Loucy (cell line): Measurements from ENCODE around the gene FLOT2.

Source experiments
- EZH2phosphoT487 ChIP-seq: fragments of 200-600 bp; IDR thresholded peaks from 2 replicates; pipeline ENCODE4 v1.6.1; 2018; ENCODE audit warnings: antibody characterized with exemption, mild to moderate bottlenecking, moderate library complexity, borderline replicate concordance
- TF ChIP-seq, protein P1 (sequence below): fragments of 200-600 bp; sonication (generic); conservative IDR thresholded peaks from 2 replicates; pipeline ENCODE4 v1.5.1; 2014; ENCODE audit warnings: mild to moderate bottlenecking, antibody characterized with exemption, low read length

DNA sequence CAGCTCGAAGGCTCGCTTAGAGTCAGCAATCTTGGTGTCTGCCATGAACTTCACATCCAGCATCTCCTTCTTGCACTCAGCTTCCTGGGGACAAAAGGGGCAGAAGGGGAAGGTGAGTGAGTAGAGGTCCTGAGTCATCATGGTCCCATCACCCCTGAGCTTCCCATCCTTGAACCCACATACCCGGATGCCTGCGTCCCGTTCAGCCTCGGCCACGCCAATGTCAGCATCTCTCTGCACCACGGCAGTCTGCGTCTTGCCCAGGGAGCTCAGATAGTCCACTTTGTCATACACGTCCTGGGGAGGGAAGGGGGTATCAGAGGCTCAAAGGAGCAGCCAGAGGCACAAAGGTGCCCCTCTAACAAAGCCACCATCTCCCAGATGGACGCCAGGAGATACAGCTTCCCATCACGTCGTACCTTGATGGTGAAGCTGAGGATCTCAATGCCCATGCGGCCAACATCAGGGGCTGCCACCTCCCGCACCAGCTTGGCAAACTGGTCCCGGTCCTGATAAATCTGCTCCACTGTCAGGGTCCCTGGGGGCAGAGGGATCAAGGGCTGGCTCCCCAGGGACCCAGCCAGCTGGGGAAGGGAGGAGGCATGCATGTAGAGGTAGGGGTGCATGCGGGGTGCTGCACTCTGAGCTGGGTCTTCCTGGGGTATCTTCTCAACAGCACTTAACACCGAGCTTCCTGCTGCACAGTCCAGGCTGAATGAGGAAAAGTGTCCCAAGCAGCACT, 15.2 kb downstream of the FLOT2 start:
- TF ChIP-seq, protein P1, sequence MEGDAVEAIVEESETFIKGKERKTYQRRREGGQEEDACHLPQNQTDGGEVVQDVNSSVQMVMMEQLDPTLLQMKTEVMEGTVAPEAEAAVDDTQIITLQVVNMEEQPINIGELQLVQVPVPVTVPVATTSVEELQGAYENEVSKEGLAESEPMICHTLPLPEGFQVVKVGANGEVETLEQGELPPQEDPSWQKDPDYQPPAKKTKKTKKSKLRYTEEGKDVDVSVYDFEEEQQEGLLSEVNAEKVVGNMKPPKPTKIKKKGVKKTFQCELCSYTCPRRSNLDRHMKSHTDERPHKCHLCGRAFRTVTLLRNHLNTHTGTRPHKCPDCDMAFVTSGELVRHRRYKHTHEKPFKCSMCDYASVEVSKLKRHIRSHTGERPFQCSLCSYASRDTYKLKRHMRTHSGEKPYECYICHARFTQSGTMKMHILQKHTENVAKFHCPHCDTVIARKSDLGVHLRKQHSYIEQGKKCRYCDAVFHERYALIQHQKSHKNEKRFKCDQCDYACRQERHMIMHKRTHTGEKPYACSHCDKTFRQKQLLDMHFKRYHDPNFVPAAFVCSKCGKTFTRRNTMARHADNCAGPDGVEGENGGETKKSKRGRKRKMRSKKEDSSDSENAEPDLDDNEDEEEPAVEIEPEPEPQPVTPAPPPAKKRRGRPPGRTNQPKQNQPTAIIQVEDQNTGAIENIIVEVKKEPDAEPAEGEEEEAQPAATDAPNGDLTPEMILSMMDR = no peak
- TF ChIP-seq EZH2phosphoT487 = no peak
